Vagina (tissue), 2 donors: Measurements from ENCODE around the gene ELMO1.

Source experiments
- POLR2AphosphoS5 ChIP-seq, 2 donors: sonication (generic); formaldehyde crosslinking; IDR thresholded peaks; one replicate each; pipeline ENCODE4 v1.9.0; 2017; ENCODE audit warnings: antibody characterized with exemption in 2 of 2, mild to moderate bottlenecking in 2 of 2, low read depth in 1 of 2; ENCODE audit not compliant: insufficient read depth in 1 of 2
- TF ChIP-seq, protein P1 (sequence below), 3 experiments: fragments of 450-650 bp in 2 of 3; fragments of 200-600 bp in 1 of 3; sonication (generic) in 1 of 3; IDR thresholded peaks; one replicate each; pipeline ENCODE4 v1.5.1; 2017 to 2019; ENCODE audit warnings: antibody characterized with exemption in 3 of 3, mild to moderate bottlenecking in 2 of 3, moderate library complexity in 2 of 3

DNA sequence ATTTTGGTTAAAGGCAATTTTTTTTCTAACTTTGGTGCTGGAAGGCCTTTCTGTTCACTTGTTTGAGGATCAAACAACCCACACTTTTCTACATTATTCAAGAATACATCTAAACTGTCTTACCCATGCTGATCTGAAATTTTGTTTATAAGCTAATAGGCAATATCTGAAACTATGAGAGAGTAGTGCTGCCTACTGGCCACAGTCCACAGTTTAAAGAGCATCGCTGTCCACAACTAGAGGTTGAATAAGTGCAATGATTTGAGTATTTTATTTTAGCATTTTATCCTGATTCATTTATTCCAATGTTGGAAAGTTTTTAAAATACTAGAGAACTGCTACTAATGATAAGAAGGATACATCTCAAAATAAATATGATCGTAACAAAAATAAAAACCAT, 306.9 kb downstream of the ELMO1 start:
- TF ChIP-seq, protein P1, sequence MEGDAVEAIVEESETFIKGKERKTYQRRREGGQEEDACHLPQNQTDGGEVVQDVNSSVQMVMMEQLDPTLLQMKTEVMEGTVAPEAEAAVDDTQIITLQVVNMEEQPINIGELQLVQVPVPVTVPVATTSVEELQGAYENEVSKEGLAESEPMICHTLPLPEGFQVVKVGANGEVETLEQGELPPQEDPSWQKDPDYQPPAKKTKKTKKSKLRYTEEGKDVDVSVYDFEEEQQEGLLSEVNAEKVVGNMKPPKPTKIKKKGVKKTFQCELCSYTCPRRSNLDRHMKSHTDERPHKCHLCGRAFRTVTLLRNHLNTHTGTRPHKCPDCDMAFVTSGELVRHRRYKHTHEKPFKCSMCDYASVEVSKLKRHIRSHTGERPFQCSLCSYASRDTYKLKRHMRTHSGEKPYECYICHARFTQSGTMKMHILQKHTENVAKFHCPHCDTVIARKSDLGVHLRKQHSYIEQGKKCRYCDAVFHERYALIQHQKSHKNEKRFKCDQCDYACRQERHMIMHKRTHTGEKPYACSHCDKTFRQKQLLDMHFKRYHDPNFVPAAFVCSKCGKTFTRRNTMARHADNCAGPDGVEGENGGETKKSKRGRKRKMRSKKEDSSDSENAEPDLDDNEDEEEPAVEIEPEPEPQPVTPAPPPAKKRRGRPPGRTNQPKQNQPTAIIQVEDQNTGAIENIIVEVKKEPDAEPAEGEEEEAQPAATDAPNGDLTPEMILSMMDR (IDR thresholded peaks at IDR 0.05): no peak
- no peak for TF ChIP-seq POLR2AphosphoS5 (IDR thresholded peaks at IDR 0.05; ENCODE audit: insufficient read depth in 1 of 2, low read depth in 1 of 2)
